ENCODE data around the gene TANC1.
"Not testable (repeated sequence)": the region's sequence is repeated elsewhere in the genome, so short reads cannot be mapped to it uniquely, and the experiment has no call there.

TANC1 gene

DNA sequence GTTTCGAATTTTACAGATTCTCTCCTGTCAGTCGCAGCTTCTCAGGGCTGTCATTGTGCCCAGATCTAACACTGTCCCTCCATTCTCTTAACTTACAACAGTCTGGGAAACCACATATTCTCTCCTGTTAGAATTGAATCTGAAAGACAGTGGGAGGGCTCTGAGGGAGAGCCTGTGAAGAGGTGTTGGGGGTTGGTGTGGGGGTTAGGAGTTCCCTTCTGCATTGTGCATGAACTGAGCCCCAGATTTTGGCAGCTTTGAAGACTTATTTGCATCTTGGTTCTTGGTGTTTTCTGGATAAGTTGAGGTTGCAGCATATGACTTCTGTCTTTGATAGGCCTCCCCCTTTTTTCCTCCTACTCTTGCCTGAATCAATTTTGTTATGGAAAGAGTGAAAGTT lies 64.1 kb downstream of the TANC1 start:
- no peak for DNase-seq

DNA sequence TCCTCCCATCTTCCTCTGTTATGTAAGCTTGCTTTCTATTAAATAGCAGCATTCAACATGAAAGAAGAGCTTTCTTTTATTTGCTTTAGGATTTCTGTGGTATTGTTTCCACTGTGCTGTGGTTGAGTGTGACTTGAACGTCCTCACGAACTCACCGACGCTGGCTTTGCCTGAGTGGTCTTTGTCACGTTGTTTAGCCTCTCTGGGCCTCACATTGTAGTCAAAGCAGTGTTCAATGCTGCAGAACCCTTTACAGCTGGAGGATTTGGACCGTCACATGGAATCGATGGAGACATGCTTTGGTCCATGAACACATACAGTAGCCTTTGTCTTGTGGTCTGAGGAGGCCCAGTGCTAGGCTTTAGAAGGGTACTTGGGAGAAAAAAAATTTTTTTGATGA lies 66.3 kb downstream of the TANC1 start:
- no peak for DNase-seq

DNA sequence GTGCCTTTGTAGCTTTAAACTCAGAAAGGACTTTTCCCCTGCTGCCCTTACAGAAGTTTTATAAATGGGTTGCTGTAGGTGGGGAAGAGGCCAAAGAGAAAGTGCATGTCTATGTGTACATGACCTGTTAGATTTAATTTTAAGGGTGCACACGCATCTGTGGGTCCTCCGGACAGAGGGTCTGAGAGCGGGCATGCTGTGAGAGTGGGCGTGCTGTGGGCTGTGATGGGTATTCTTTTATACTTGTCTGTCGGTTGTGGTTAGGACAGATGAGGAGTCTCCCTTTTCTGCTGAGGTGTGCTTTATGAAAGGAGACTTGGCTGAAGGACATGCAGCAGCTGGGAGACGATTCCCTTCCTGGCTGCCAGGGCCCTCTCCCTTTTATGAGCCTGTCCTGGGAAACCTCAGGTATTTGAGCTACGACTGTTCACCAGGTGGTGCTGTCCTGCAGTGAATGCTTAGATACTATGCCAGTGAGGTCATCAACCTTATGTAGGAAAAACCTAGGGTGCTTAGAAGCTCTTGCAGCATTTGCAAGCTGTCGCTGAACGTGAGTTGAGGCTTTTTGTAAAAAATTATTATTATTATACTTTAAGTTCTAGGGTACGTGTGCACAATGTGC lies 67.5 kb downstream of the TANC1 start:
- no peak for DNase-seq

DNA sequence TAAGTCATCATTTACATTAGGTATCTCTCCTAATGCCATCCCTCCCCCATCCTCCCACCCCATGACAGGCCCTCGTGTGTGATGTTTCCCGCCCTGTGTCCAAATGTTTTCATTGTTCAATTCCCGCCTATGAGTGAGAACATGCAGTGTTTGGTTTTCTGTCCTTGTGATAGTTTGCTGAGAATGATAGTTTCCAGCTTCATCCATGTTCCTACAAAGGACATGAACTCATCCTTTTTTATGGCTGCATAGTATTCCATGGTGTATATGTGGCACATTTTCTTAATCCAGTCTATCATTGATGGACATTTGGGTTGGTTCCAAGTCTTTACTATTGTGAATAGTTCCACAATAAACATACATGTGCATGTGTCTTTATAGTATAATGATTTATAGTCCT lies 68.0 kb downstream of the TANC1 start:
- not testable (repeated sequence) for DNase-seq

DNA sequence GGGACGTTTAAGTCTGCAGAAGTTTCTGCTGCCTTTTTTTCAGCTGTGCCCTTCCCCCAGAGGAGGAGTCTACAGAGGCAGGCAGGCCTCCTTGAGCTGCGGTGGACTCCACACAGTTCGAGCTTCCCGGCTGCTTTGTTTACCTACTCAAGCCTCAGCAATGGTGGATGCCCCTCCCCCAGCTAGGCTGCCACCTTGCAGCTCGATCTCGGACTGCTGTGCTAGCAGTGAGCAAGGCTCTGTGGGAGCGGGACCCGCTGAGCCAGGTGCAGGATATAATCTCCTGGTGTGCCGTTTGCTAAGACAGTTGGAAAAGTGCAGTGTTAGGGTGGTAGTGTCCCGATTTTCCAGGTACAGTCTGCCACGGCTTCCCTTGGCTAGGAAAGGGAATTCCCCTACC lies 72.9 kb downstream of the TANC1 start:
- DNase-seq, result not testable (repeated sequence)

DNA sequence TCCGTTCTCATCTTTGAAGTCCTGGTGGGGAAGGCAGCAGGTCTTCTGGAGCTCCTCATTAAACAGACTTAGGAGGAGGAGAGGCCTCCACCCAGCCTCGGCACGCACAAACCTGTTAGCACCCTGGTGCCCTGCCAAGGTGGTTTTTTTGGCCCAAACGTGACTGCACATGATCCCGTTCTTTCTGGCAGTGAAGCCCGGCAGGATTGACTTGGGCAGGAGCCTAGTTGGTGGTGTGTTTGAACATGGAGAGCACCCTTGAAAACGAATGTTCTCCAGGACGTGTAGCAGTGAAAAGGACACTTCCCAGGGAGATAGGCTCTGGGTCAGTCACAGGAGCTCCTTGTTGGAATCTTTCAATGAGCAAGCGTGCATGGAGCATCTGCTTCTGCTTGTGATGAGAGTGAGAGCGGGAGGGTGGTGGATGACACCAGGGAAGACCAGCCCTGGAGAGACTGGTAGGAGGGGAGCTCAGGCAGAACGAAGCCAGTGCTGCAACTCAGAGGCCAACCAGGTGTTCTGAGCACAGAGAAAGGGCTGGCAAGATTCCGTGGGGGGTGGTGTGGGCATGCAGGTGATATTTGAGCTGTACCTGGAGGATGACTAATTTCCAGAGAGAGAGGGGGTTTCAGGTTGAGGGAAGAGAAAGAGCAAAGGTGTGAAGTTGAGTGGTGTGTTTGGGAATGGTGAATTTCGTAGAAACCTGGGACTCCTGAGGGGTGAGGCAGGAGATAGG lies 73.8 kb downstream of the TANC1 start:
- no peak for DNase-seq

DNA sequence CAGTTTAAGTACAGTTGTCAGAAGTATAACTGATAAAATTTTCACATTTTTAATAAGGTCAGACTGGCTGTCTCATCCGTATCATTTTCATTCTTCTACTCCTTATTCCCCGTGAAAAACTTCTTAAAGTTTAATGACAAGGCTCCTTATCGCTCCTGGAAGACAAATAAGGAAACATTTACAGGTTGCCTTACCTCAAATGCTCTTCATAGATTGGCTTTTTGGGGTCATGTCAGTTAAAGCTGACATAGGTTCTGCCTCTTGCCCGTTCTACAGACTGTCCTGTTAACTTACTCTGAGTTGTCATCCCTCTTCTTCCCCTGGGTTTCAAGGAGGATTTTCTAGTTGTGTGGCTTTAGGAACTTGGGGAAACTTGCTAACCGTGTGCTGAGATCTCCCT lies 75.3 kb downstream of the TANC1 start:
- DNase-seq, result no peak

DNA sequence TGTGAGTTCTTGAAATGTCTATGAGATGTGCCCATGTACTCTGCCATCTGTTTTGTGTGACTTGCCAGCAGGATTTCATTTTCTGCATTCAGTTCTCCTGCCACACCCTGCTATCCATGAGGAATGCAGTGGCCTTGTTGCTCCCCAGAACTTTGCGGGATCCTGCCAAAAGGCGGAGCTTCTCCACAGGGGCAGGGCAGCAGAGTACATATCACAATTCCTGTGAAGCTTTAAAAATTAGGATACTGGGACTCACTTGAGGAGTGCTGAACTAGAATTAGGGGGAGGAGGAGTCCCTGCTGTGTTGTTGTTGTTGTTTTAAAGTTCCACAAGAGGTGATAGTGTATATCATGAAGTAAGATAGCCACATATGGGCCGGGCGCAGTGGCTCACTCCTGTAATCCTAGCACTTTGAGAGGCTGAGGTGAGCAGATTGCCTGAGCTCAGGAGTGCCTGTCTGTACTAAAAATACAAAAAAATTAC lies 76.4 kb downstream of the TANC1 start:
- no peak for DNase-seq

DNA sequence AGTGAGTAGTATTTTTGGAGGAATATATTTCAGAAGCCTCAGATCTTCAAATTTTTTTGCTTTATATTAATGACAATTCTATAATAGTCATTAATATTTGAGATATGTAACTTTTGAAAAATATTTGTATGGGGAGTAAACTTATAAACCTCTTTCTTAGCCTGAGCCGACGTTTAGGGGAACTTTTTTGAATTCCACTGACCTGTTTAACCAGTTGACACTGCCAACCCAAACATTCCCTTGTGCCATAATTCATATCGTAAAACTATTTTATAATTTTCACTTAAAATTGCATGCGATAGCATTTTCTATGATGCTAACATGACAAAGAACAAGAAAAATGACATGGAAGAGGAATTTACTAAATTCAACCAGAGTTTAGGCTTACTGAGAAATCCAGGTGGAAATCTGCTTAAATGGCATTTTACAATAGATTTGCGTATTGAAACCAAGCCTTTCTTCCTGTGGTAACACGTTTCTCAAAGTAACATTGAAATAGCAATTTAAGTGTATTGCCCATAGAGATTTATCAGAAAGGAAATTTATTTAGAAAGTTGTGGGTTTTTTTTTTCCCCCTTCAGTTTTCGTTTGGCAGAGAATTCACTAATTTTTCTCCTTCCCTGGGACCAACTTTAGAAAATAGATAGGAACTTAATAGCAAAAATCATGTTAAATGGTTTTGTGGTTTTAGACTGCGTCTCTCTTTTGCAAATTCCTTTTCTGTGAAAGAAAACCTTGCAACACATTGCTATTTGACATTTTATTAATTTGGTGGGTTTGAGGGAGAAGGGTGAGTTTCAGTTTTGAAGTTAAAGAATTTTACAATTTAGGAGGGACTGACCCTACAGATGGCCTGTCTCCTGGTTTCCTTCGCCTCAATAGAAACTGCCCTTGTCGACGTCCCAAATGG lies 77.4 kb downstream of the TANC1 start:
- no peak for DNase-seq

DNA sequence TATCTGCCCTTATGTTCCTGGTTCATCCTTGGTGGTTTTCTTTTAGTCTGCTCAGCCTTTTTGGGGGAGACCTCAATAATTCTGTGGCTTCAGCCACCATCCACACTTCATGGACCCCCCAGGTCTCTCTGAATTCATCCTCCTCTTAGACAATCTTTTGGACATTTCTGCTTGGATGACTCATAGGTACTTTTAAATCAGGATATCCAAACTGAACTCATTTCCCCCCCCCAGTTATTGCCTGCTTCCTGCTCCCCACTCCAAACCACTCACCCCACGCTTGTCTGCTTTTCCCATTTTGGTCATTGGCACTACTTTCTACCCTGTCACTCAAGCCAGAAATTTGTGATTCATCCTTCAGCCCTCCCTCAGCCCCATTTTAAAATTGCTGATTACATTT lies 78.5 kb downstream of the TANC1 start:
- DNase-seq, result no peak

DNA sequence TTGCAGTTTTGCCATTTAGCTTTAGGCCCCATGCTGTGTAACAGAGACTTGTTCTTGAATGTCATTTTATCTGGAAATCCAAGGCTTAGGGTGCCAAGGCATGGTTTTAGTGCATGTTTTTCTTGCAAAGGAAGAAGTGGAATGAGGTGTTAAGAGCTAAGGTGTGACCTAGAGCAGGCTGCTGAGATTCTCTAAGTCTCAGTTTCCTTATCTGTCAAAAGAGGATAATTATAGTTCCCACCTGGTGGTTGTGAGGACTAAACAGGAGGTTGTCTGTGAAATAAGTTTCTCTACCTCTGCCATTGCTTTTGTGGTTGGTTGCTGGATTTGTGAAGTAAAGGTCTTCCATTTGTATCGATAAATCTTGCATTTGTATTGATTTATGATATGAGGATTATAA lies 82.0 kb downstream of the TANC1 start:
- no peak for DNase-seq

DNA sequence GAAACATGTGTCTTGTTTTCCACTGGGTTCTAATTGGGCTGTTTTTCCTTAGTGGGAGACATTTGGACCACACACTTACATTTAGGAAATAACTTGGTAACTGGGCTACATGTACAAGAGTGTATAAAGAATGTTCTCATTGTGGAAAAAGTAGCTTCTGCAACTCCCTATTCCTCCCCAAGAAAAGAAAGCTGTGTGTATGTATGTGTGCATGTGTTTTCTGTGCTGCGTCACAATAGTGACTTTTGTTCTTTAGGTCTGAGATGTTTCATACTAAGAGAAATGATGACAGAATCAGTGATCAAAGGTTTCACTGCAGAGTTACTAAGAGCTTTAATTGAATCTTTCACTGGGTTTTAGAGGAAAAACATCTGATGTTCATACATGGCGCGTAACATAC lies 82.7 kb downstream of the TANC1 start:
- no peak for DNase-seq

DNA sequence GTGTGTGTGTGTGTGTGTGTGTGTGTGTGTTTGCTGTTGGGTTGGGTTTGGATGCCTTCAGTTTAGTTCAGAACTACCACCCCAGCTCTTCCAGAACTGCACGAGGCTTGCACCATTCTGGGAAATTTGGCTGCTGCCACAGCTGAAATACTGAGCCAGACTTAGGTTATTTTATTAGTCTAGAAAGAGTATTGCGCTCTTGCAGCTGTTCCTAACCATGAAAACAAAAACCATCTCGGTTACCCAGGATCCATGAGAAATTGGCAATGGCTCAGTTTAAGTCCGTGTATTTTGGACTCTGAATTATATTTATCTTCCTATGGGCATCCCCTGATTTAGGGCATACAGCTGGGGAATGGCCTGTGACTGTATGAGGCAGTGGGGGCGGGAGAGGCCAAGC lies 83.2 kb downstream of the TANC1 start:
- DNase-seq, result no peak

DNA sequence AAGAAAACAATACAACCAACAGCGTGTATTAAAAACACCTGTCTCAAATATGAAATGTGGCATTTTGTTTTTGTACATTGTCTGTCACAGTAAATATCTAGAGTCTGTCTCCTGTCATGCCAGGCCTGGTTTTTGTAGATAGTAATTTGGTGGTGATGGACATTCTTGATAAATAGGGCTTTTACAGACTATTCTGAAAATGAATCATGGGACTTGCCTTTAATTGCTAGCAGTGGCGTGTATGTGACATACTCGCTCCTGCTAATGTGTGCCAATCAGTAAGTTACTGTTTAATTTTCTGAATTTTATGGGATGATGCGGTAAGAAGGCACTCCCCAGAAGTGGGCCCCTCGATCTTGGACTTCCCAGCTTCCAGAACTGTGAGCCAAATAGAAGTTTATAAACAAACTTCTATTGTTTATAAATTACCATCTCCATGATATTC lies 83.7 kb downstream of the TANC1 start:
- DNase-seq, result no peak

DNA sequence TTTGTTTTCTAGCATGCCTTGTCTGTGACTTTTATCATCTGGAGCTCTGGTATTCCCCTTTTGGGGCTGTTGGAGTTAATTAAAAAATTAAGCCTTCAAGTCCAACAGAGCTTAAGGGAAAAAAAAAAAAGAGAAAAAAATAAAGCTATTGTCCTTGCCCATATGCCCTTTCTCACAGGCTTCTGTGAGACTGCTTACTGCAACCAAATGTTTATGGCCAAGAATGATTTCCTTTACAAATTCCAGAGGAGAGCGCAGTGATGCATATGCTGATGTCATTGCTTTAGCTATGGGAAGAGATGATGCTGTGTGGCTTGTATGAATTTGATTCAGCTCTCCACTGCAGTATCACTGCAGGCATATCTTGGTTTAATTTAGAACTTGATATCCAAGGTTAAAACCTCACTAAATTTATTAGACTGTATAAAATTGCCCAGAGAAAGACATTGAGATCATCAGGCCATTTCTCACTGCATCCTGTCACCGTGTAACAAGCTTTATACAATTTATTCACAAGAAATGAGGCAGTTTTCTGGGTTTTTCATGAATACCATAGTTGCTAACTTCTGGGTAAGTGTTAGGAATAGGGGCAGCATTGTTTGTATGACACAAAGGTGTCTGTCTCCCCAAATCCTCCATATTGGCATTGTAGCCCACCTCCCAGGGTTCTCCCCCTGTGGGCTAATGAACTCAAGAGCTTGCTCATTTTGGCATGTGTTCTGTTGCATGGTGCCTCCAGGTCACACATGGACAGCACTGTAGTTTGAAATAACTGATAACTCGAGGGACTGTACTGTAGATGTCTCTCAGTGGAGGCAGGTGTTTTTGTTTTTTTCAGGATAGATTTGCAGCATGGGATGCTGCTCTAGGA lies 85.0 kb downstream of the TANC1 start:
- DNase-seq, result no peak

DNA sequence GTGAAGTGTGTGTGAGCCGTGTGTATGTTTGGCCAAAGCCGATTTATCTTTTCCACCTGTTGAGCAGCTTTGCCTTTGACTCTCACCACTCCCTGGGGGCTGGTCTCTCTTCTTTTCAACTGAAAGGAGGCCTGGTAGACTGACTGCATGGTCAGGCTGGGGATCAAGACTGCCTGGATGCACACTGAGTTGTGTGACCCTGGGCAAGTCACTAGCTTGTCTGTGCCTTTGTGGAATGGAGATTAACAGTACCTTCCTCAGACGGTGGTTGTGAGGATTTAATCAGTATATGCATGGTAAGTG lies 85.5 kb downstream of the TANC1 start:
- no peak for DNase-seq

DNA sequence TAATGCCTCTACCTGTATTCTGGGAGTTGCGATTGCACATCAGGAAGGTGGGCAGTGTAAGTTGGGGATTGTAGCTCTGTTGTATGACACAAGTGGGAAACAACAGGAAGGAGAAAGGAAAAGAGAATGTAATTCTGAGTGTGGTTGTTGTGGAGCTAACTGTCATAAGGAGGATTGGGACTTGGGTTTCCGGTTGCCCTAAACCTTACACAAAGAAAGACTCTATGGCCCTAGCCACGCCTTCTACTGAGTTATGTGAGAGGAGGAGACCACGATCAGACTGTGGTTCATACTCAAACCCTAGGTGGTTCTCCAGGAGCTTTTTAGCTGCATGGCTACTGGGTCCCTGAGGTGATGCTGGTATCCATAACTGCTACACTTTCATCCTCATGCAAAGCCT lies 86.5 kb downstream of the TANC1 start:
- no peak for DNase-seq

DNA sequence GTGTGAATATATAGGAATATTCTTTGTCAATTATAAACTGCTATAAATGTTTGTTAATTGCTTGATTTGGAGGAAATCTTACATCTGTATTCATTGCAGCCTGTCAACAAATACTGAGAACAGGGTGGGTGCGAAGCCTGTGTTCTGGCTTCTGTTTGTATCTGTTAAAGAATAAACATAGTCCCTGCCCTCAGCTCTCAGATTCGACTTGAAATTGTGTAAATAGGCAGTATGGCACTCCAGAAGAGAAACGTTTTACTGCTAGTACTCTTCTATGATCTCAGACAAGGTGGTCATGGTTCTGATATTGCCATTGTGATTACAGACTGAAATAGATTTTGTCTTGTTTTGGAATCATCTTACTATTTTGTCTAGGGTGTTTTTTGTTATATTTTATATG lies 92.1 kb downstream of the TANC1 start:
- no peak for DNase-seq

DNA sequence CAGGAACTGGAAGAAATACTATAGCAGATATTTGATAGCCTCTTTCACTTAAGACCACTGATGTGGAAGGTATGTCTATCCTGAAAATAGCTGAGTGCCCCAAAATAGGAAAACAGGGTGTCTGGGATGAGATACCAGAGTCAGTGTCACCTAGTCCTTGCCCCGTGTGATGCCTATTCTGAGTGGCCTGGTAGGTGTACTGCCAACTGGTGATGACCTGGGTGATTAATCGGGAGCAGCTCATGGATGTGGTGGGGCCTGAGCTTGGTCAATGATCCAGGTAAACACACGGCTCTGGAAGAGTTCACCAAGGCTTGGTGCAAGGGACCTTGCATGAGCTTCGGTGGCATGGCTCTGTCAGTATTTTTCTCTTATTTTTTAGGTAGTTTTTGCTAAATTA lies 95.2 kb downstream of the TANC1 start:
- no peak for DNase-seq

DNA sequence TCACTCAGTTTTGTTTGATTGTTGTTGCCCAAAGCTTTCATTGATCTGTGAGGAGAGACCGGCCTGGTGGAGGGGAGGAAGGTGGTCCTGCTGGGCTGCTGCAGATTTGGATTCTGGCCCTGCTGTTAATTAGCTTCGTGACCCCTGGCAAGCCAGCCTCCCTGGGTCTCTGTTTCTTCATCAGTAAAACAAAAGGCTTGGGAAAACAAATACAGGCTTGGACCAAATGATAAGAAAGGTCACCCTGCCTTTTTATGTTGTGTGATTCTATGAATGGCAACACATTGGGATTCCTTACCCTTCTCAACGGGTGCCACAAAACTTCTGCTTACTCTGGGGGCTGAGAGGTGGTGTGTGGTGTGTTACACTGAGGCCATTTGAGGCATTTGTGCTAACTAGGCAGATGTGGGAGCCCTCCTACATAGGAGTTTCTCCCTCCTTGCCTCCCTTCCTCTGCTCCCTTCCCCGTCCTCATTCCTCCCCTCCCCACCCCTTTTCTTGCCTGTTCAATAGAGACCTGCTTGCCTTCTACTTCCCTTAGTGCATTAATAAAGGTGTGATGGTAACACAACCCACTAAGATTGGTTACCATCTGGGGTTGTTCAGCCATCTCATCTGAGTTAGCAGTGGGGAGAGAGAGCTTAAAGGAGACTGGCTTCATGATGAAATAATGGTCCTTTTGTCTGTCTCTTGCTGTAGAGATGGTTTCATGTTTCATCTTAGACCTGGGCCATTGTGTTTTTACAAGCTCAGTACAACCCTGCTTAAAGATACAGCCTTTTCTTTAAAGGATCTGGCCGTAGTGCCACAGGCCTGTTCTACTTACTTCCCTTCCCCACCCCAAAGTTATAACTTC lies 96.2 kb downstream of the TANC1 start:
- no peak for DNase-seq

DNA sequence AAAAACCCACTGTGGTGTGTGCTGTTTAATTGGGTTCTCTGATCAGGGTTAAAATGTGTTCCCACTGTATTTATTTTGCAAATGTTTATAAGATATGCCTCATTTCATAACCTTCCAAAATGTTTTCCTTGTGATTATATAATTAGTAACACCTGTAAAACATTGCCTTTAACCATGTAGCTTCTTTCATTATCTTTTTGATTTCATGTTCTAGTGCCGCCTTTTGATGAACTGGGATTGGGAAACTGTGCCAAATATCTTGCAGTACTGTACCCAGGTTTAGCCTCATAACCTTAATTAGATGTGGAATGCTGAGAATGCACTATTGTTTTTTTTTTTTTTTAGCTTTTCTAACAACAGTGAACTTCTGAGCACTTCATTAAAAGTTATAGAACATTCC lies 96.9 kb downstream of the TANC1 start:
- DNase-seq, result no peak

DNA sequence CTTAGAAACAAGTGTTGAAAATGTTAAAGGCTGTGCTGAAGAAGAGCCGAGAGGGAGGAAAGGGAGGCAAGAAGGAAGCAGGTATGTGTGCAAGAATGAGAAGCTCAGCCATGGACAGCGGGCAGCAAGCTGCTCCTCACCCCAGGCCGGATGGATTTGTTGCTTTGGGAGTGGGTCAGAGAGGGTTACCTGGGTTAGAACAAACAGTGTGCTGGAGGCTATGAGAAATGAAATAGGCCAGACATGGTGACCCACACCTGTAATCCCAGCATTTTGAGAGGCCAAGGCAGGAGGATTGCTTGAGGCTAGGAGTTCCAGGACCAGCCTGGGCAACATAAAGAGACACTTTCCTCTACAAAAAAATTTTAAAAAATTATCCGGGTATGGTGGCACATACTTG lies 97.5 kb downstream of the TANC1 start:
- no peak for DNase-seq

All from effector CD8-positive, alpha-beta T cell (primary cell).